Measurements from ENCODE around the gene TSPAN31.

The TSPAN31 gene

GRCh38 chr12:57731411-57732080 is 13.3 kb upstream of the TSPAN31 start:
- DNase-seq (ENCODE audit: low read depth, low spot score), result no peak
- H3K4me3 ChIP-seq, result no peak overlapping the region
- H3K36me3 ChIP-seq (ENCODE audit: insufficient read depth, low read length), result no peaks in the 10 kb centered on the region
- H3K27ac ChIP-seq, result no peak overlapping the region
- H3K9ac ChIP-seq (ENCODE audit: insufficient read length), result no peak overlapping the region
- TF ChIP-seq FOXP2 (optimal IDR thresholded peaks at IDR 0.05; ENCODE audit: control extremely low read depth, extremely low read length, insufficient read depth) (no peak), EZH2 (IDR thresholded peaks at IDR 0.05) (no peak), POLR2AphosphoS5 (IDR thresholded peaks at IDR 0.05; ENCODE audit: borderline replicate concordance, low read depth, low read length) (no peak)
- H3K9me3 ChIP-seq (ENCODE audit: low read depth, low read length), result no peaks in the 10 kb centered on the region

GRCh38 chr12:57732270-57732669 is 12.6 kb upstream of the TSPAN31 start:
- H3K9me3 ChIP-seq (ENCODE audit: low read depth, low read length), result no peaks in the 10 kb centered on the region
- H3K27ac ChIP-seq, result no peak overlapping the region
- no peak overlapping the region for H3K9ac ChIP-seq (ENCODE audit: insufficient read length)
- H3K36me3 ChIP-seq (ENCODE audit: insufficient read depth, low read length), result no peaks in the 10 kb centered on the region
- DNase-seq (ENCODE audit: low read depth, low spot score), result no peak
- no peak for TF ChIP-seq FOXP2 (optimal IDR thresholded peaks at IDR 0.05; ENCODE audit: control extremely low read depth, extremely low read length, insufficient read depth)
- no peak for TF ChIP-seq EZH2 (IDR thresholded peaks at IDR 0.05)
- TF ChIP-seq POLR2AphosphoS5 (IDR thresholded peaks at IDR 0.05; ENCODE audit: borderline replicate concordance, low read depth, low read length), result no peak
- no peak overlapping the region for H3K4me3 ChIP-seq

GRCh38 chr12:57732726-57733593 is 11.9 kb upstream of the TSPAN31 start:
- Histone ChIP-seq H3K36me3 (ENCODE audit: insufficient read depth, low read length) (no peaks in the 10 kb centered on the region), H3K9me3 (ENCODE audit: low read depth, low read length) (no peaks in the 10 kb centered on the region), H3K4me3 (no peak overlapping the region), H3K27ac (no peak overlapping the region), H3K9ac (ENCODE audit: insufficient read length) (no peak overlapping the region)
- DNase-seq (ENCODE audit: low read depth, low spot score), result no peak
- no peak for TF ChIP-seq POLR2AphosphoS5 (IDR thresholded peaks at IDR 0.05; ENCODE audit: borderline replicate concordance, low read depth, low read length)
- TF ChIP-seq FOXP2 (optimal IDR thresholded peaks at IDR 0.05; ENCODE audit: control extremely low read depth, extremely low read length, insufficient read depth), result no peak
- no peak for TF ChIP-seq EZH2 (IDR thresholded peaks at IDR 0.05)

GRCh38 chr12:57733928-57734327 is 10.9 kb upstream of the TSPAN31 start:
- TF ChIP-seq EZH2 (IDR thresholded peaks at IDR 0.05), result no peak
- no peak for TF ChIP-seq POLR2AphosphoS5 (IDR thresholded peaks at IDR 0.05; ENCODE audit: borderline replicate concordance, low read depth, low read length)
- no peak for TF ChIP-seq FOXP2 (optimal IDR thresholded peaks at IDR 0.05; ENCODE audit: control extremely low read depth, extremely low read length, insufficient read depth)
- H3K4me3 ChIP-seq, result no peak overlapping the region
- H3K27ac ChIP-seq, result no peak overlapping the region
- H3K9ac ChIP-seq (ENCODE audit: insufficient read length), result no peak overlapping the region
- DNase-seq (ENCODE audit: low read depth, low spot score), result no peak
- no peaks in the 10 kb centered on the region for H3K36me3 ChIP-seq (ENCODE audit: insufficient read depth, low read length)
- no peaks in the 10 kb centered on the region for H3K9me3 ChIP-seq (ENCODE audit: low read depth, low read length)

- H3K9ac ChIP-seq (ENCODE audit: insufficient read length), result no peak overlapping the region
- no peaks in the 10 kb centered on the region for H3K36me3 ChIP-seq (ENCODE audit: insufficient read depth, low read length)
- no peaks in the 10 kb centered on the region for H3K9me3 ChIP-seq (ENCODE audit: low read depth, low read length)
- no peak for DNase-seq (ENCODE audit: low read depth, low spot score)
- no peak overlapping the region for H3K4me3 ChIP-seq
- TF ChIP-seq EZH2 (IDR thresholded peaks at IDR 0.05) (no peak), POLR2AphosphoS5 (IDR thresholded peaks at IDR 0.05; ENCODE audit: borderline replicate concordance, low read depth, low read length) (no peak), FOXP2 (optimal IDR thresholded peaks at IDR 0.05; ENCODE audit: control extremely low read depth, extremely low read length, insufficient read depth) (no peak)
- H3K27ac ChIP-seq, result no peak overlapping the region
Measured at GRCh38 chr12:57734591-57734990, 10.2 kb upstream of the TSPAN31 start.

GRCh38 chr12:57735198-57735855 is 9.5 kb upstream of the TSPAN31 start:
- no peak overlapping the region for H3K27ac ChIP-seq
- H3K36me3 ChIP-seq (ENCODE audit: insufficient read depth, low read length), result no peaks in the 10 kb centered on the region
- H3K4me3 ChIP-seq, result no peak overlapping the region; the same call in 1 of the 2 replicates
- no peak overlapping the region for H3K9ac ChIP-seq (ENCODE audit: insufficient read length)
- no peak for DNase-seq (ENCODE audit: low read depth, low spot score)
- H3K9me3 ChIP-seq (ENCODE audit: low read depth, low read length), result no peaks in the 10 kb centered on the region
- no peak for TF ChIP-seq FOXP2 (optimal IDR thresholded peaks at IDR 0.05; ENCODE audit: control extremely low read depth, extremely low read length, insufficient read depth)
- TF ChIP-seq POLR2AphosphoS5 (IDR thresholded peaks at IDR 0.05; ENCODE audit: borderline replicate concordance, low read depth, low read length), result no peak
- no peak for TF ChIP-seq EZH2 (IDR thresholded peaks at IDR 0.05)

- Histone ChIP-seq H3K9me3 (ENCODE audit: low read depth, low read length) (no peaks in the 10 kb centered on the region), H3K27ac (no peak overlapping the region), H3K4me3 (peak overlapping the region; percentile 77), H3K9ac (ENCODE audit: insufficient read length) (no peak overlapping the region), H3K36me3 (ENCODE audit: insufficient read depth, low read length) (no peaks in the 10 kb centered on the region)
- no peak for DNase-seq (ENCODE audit: low read depth, low spot score)
- TF ChIP-seq EZH2 (IDR thresholded peaks at IDR 0.05), result no peak
- no peak for TF ChIP-seq FOXP2 (optimal IDR thresholded peaks at IDR 0.05; ENCODE audit: control extremely low read depth, extremely low read length, insufficient read depth)
- no peak for TF ChIP-seq POLR2AphosphoS5 (IDR thresholded peaks at IDR 0.05; ENCODE audit: borderline replicate concordance, low read depth, low read length)
Measured at GRCh38 chr12:57735952-57736740, 8.7 kb upstream of the TSPAN31 start.
